K562 (cell line): Measurements from ENCODE around the gene SUOX. TPM values are rescaled to one million over a fixed set of nuclear protein-coding genes. Genes with fewer than 3 reads are reported as not detected.

ENCODE experiments used
- ATF3 ChIP-seq, 2 experiments: fragments of 450-650 bp in 1 of 2; sonication (generic) in 1 of 2; formaldehyde crosslinking in 1 of 2; IDR thresholded peaks in 1 of 2; conservative IDR thresholded peaks in 1 of 2; 2 replicates each; pipeline versions ENCODE4 v1.6.1 to v1.8.1; 2016 to 2023; ENCODE audit warnings: mild to moderate bottlenecking in 2 of 2, moderate library complexity in 2 of 2, inconsistent platforms in 1 of 2, missing genetic modification reagents in 1 of 2
- BDP1 ChIP-seq: IDR thresholded peaks from 3 replicates; pipeline ENCODE4 v1.6.1; 2011; ENCODE audit not compliant: insufficient read length, insufficient read depth
- CTBP1 ChIP-seq: fragments of 450-650 bp; IDR thresholded peaks from 2 replicates; pipeline ENCODE4 v1.6.1; 2016; ENCODE audit warnings: borderline replicate concordance
- GTF3C2 ChIP-seq: IDR thresholded peaks from 3 replicates; pipeline ENCODE4 v1.6.1; 2011; ENCODE audit warnings: borderline replicate concordance, mild to moderate bottlenecking, moderate library complexity; ENCODE audit not compliant: insufficient read length; ENCODE audit errors: extremely low read depth
- HES1 ChIP-seq: fragments of 450-650 bp; IDR thresholded peaks from 2 replicates; pipeline ENCODE4 v1.6.1; 2016; ENCODE audit warnings: low read depth, mild to moderate bottlenecking, moderate library complexity
- HINFP ChIP-seq: fragments of 450-650 bp; conservative IDR thresholded peaks from 2 replicates; pipeline ENCODE4 v1.6.1; 2016; ENCODE audit warnings: missing genetic modification characterization, low read depth, mild to moderate bottlenecking, control low read depth, missing compliant biosample characterization
- KDM1A ChIP-seq, 2 experiments: fragments of 450-650 bp; IDR thresholded peaks; 2 replicates each; pipeline ENCODE4 v1.6.1; 2016; ENCODE audit warnings: mild to moderate bottlenecking in 2 of 2
- MEIS2 ChIP-seq: fragments of 450-650 bp; IDR thresholded peaks from 2 replicates; pipeline ENCODE4 v1.6.1; 2014; ENCODE audit warnings: mild to moderate bottlenecking; ENCODE audit not compliant: partially characterized antibody
- NRF1 ChIP-seq, 2 experiments: fragments of 450-650 bp; IDR thresholded peaks in 1 of 2; conservative IDR thresholded peaks in 1 of 2; 2 replicates each; pipeline ENCODE4 v1.6.1; 2014; ENCODE audit warnings: mild to moderate bottlenecking in 2 of 2
- PTBP1 ChIP-seq: fragments of 200-400 bp; formaldehyde crosslinking; IDR thresholded peaks from 2 replicates; pipeline ENCODE4 v1.6.1; 2017; ENCODE audit warnings: low read depth, low read length
- RAD51 ChIP-seq: fragments of 450-650 bp; IDR thresholded peaks from 2 replicates; pipeline ENCODE4 v1.7.1; 2016; ENCODE audit warnings: low read depth, mild to moderate bottlenecking, borderline replicate concordance
- RNF2 ChIP-seq: sonication (generic); IDR thresholded peaks from 2 replicates; pipeline ENCODE4 v1.6.1; 2016
- TAF15 ChIP-seq: fragments of 200-400 bp; formaldehyde crosslinking; IDR thresholded peaks from 2 replicates; pipeline ENCODE4 v1.6.1; 2017; ENCODE audit warnings: mild to moderate bottlenecking, low read depth, low read length, moderate library complexity
- TRIM28 ChIP-seq: fragments of 450-650 bp; IDR thresholded peaks from 2 replicates; pipeline ENCODE4 v1.6.1; 2017
- XRCC3 ChIP-seq: fragments of 450-650 bp; IDR thresholded peaks from 2 replicates; pipeline ENCODE4 v1.6.1; 2017; ENCODE audit warnings: mild to moderate bottlenecking, moderate library complexity
- ZBTB12 ChIP-seq: fragments of 250-450 bp; sonication (Bioruptor Pico); IDR thresholded peaks from 2 replicates; pipeline ENCODE4 v1.4.0; 2020
- ZNF77 ChIP-seq: fragments of 250-450 bp; sonication (Bioruptor Pico); IDR thresholded peaks from 2 replicates; pipeline ENCODE4 v1.5.0; 2020
- polyA plus RNA-seq, 8 experiments: library from polyadenylated mRNA; depleted of rRNA in 4 of 8; stranded (reverse) in 5 of 8; unstranded in 3 of 8; fragments of >200 nt; fragmentation: Nextera tagmentation in 2 of 8; fragmentation: Illumina TruSeq in 1 of 8; extraction: Ambion mirVana in 2 of 8; extraction: Trizol in 1 of 8; gene quantifications; 2 replicates each; pipeline versions ENCODE4 v1.2.1 to v1.2.3, GENCODE V29; 2011 to 2014; ENCODE audit warnings: inconsistent platforms in 1 of 8, missing spikeins in 1 of 8
- total RNA-seq, 7 experiments: library from RNA; depleted of rRNA in 6 of 7; stranded (reverse); fragments of >200 nt in 6 of 7; fragmentation: Illumina TruSeq in 2 of 7; extraction: Trizol in 2 of 7; gene quantifications; 2 replicates each; pipeline versions ENCODE4 v1.2.1 to v1.2.3, GENCODE V29; 2011 to 2021; ENCODE audit warnings: low replicate concordance in 1 of 7

The SUOX gene
- total and polyA plus RNA-seq, 9 of the 15 experiments (the other 6 are each of a cell fraction or from before 2014, with no cell fraction given), result 9.2 to 39.7 (median 25.4) TPM

- TF ChIP-seq HINFP (tag), result 0 out of 2 replicates have a peak, but pooled peaks have one; percentile 50
- TF ChIP-seq RAD51, result peak; percentile 55; the same call in 1 of the 2 replicates
- peak; percentile 30 for TF ChIP-seq MEIS2
- peak; percentile 74; the same call in 1 of the 2 replicates for TF ChIP-seq TRIM28
- TF ChIP-seq RNF2, result peak; percentile 92
- no peak for TF ChIP-seq TAF15
- TF ChIP-seq ZBTB12 (CRISPR knock-in tag), result peak; percentile 80
- TF ChIP-seq NRF1 (conservative IDR thresholded peaks at IDR 0.05 in 1 of 2, IDR thresholded peaks at IDR 0.05 in 1 of 2), result peak; percentile 77 to 83
- peak; percentile 79; the same call in 1 of the 2 replicates for TF ChIP-seq HES1
- no peak for TF ChIP-seq BDP1
- no peak for TF ChIP-seq XRCC3
- no peak for TF ChIP-seq ZNF77 (CRISPR knock-in tag)
- TF ChIP-seq GTF3C2, result no peak
- TF ChIP-seq KDM1A (IDR thresholded peaks at IDR 0.05), result 0 out of 4 replicates have a peak, but pooled peaks of 1 of the 2 experiments have one; percentile 12
- TF ChIP-seq ATF3 (IDR thresholded peaks at IDR 0.05), result peak; percentile 81
- peak; percentile 56; the same call in 1 of the 2 replicates for TF ChIP-seq ATF3 (CRISPR knock-in tag; conservative IDR thresholded peaks at IDR 0.05)
- TF ChIP-seq PTBP1, result 0 out of 2 replicates have a peak, but pooled peaks have one; percentile 40
- TF ChIP-seq CTBP1, result peak; percentile 88; the same call in 1 of the 2 replicates
Measured at GRCh38 chr12:56041552-56042429, 44.7 kb downstream of the SUOX start, which contains the start of gene RPS26 (continued).
